DOHH2 (cell line): Measurements from ENCODE around the gene HAUS3.

Source experiments
- H3F3A ChIP-seq: fragments of 200-600 bp; sonication (generic), shearing (Covaris generic); 2 replicates; pipeline ENCODE4 v1.6.0; 2016; ENCODE audit warnings: antibody characterized with exemption, mild to moderate bottlenecking; ENCODE audit not compliant: control insufficient read depth, insufficient read depth
- H3K27ac ChIP-seq: fragments of 200-600 bp; sonication (generic); 2 replicates; pipeline ENCODE4 v1.5.1; 2014; ENCODE audit warnings: low read depth, mild to moderate bottlenecking, low read length, moderate library complexity
- H3K27me3 ChIP-seq: fragments of 200-600 bp; sonication (generic); 2 replicates; pipeline ENCODE4 v1.6.1; 2014; ENCODE audit warnings: mild to moderate bottlenecking, low read length, mixed read lengths; ENCODE audit not compliant: control insufficient read depth
- H3K36me3 ChIP-seq: fragments of 200-600 bp; sonication (generic); 2 replicates; pipeline ENCODE4 v1.6.1; 2014; ENCODE audit warnings: mild to moderate bottlenecking, low read length, moderate library complexity, mixed read lengths; ENCODE audit not compliant: control insufficient read depth
- H3K4me1 ChIP-seq: fragments of 200-600 bp; sonication (generic); 2 replicates; pipeline ENCODE4 v1.6.1; 2014; ENCODE audit warnings: mild to moderate bottlenecking, low read length, mixed read lengths; ENCODE audit not compliant: control insufficient read depth
- H3K4me2 ChIP-seq: fragments of 200-600 bp; sonication (generic); 2 replicates; pipeline ENCODE4 v1.6.0; 2014; ENCODE audit warnings: mild to moderate bottlenecking, low read length, moderate library complexity
- H3K4me3 ChIP-seq: fragments of 200-600 bp; sonication (generic); 2 replicates; pipeline ENCODE4 v1.5.1; 2014; ENCODE audit warnings: mild to moderate bottlenecking, low read length, mixed read lengths
- H3K79me2 ChIP-seq: fragments of 200-600 bp; sonication (generic); 2 replicates; pipeline ENCODE4 v1.6.1; 2014; ENCODE audit warnings: mild to moderate bottlenecking, low read length, mixed read lengths; ENCODE audit not compliant: control insufficient read depth
- H3K9me2 ChIP-seq: fragments of 200-600 bp; sonication (generic); replicated peaks from 2 replicates; pipeline ENCODE4 v1.6.1; 2014; ENCODE audit warnings: mild to moderate bottlenecking, low read length, mixed read lengths; ENCODE audit not compliant: control insufficient read depth
- H3K9me3 ChIP-seq: fragments of 200-600 bp; sonication (generic); 2 replicates; pipeline ENCODE4 v1.6.1; 2014; ENCODE audit warnings: antibody characterized with exemption, low read length, mixed read lengths; ENCODE audit not compliant: control insufficient read depth, insufficient read depth
- H4K20me1 ChIP-seq: fragments of 200-600 bp; sonication (generic); 2 replicates; pipeline ENCODE4 v1.6.0; 2014; ENCODE audit warnings: low read depth, mild to moderate bottlenecking, antibody characterized with exemption, low read length, moderate library complexity; ENCODE audit not compliant: control insufficient read depth, insufficient read depth
- CTCF ChIP-seq: fragments of 200-600 bp; sonication (generic); IDR thresholded peaks from one replicate; pipeline ENCODE4 v1.5.1; 2014; ENCODE audit warnings: antibody characterized with exemption, mild to moderate bottlenecking, low read depth, low read length; ENCODE audit not compliant: poor library complexity, severe bottlenecking
- EZH2phosphoT487 ChIP-seq: fragments of 200-600 bp; sonication (generic); IDR thresholded peaks from 2 replicates; pipeline ENCODE4 v1.6.1; 2017; ENCODE audit warnings: borderline replicate concordance, mild to moderate bottlenecking, antibody characterized with exemption, low read length, moderate library complexity, mixed read lengths

HAUS3 gene

DNA sequence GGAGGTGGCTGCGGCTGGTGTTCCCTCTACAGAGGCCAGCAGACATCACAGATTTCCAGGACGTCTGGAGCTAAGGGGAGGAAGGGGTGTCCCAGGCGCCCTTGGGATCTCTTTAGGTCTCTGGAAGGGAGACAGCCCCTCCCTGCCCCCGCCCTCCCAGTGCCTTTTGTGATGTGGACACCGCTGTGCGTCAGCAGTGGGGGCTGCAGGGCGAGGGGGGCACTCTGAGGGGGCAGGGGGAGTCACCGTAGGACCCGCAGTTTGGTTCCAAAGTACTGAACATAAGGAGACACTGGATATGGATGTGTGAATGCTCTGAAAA lies 45.6 kb upstream of the HAUS3 start:
- Histone ChIP-seq H3K9me3 (no peaks in the 10 kb centered on the region), H3F3A (no peaks in the 10 kb centered on the region), H3K27ac (no peak overlapping the region), H3K9me2 (no peaks in the 10 kb centered on the region), H3K4me3 (no peak overlapping the region), H3K36me3 (no peaks in the 10 kb centered on the region), H3K27me3 (no peaks in the 10 kb centered on the region), H3K4me1 (peaks cover 16% of the 10 kb centered on the region), H3K4me2 (no peak overlapping the region), H3K79me2 (no peaks in the 10 kb centered on the region), H4K20me1 (no peaks in the 10 kb centered on the region)
- TF ChIP-seq CTCF = no peak
- TF ChIP-seq EZH2phosphoT487 = no peak

DNA sequence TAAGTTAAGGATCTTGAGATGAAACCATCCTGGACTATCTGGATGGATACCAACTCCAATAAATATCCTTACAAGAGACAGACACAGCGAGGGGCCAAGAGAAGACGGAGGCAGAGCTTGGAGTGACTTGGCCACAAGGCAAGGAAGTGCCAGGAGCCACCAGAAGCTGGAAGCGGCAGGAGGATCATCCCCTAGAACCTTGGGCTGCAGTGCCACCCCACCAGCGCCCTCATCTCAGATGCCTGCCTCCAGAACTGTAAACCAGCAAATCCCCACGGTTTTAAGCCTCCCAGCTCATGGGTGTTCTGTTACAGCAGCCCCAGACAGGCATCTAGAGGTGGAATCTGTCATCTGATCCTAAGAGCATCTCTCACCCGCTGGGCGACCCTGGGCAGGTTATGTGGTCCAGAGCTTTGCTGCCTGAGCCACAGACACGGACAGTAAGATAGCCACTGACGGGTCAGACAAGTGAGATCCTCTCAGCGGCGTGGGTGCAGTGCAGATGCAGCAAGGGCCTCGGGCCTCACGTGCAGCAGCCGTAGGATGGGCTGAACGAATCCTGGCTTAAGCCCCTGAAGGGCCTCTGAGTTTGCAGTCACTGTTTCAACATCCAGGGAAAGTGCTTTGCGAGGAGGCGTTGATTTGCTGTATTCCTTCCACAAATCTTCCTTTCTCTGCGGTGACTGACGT lies 45.1 kb upstream of the HAUS3 start:
- Histone ChIP-seq H3K4me1 (peaks cover 21% of the 10 kb centered on the region), H3K79me2 (no peaks in the 10 kb centered on the region), H3F3A (no peaks in the 10 kb centered on the region), H4K20me1 (no peaks in the 10 kb centered on the region), H3K4me3 (no peak overlapping the region), H3K9me3 (no peaks in the 10 kb centered on the region), H3K4me2 (no peak overlapping the region), H3K36me3 (no peaks in the 10 kb centered on the region), H3K9me2 (no peaks in the 10 kb centered on the region), H3K27ac (no peak overlapping the region), H3K27me3 (no peaks in the 10 kb centered on the region; the same call in 1 of the 2 replicates)
- TF ChIP-seq CTCF = no peak
- TF ChIP-seq EZH2phosphoT487 = no peak

- Histone ChIP-seq H3K4me2 (no peak overlapping the region), H3K4me3 (no peak overlapping the region), H4K20me1 (no peaks in the 10 kb centered on the region), H3K9me3 (no peaks in the 10 kb centered on the region), H3K4me1 (peaks cover 23% of the 10 kb centered on the region), H3K79me2 (no peaks in the 10 kb centered on the region), H3K27ac (no peak overlapping the region), H3K27me3 (no peaks in the 10 kb centered on the region; the same call in 1 of the 2 replicates), H3K36me3 (no peaks in the 10 kb centered on the region), H3F3A (no peaks in the 10 kb centered on the region), H3K9me2 (no peaks in the 10 kb centered on the region)
- TF ChIP-seq EZH2phosphoT487 (no peak), CTCF (no peak)
These were observed 43.9 kb upstream of the HAUS3 start for GRCh38 chr4:2285613-2286381.
